HEK293 (cell line): Measurements from ENCODE around the gene MXRA8.

ENCODE experiments used
- CTCF ChIA-PET: fragments of 350-600 bp; formaldehyde crosslinking; extraction: SDS; loops from one replicate; lab custom pipeline; 2021; ENCODE audit warnings: antibody characterized with exemption; lab: Yijun Ruan, JAX
- POLR2A ChIA-PET: fragments of 300-600 bp; formaldehyde crosslinking; extraction: SDS; loops from one replicate; lab custom pipeline; 2020; ENCODE audit warnings: antibody characterized with exemption, inconsistent platforms; lab: Yijun Ruan, JAX
- H3K27ac ChIP-seq: fragments of 200-500 bp; sonication (Bioruptor generic); 2 replicates; pipeline ENCODE4 v1.5.1; 2014; ENCODE audit warnings: low read depth, low read length, control low read depth, inconsistent platforms; ENCODE audit errors: extremely low read depth
- H3K36me3 ChIP-seq, 2 experiments: fragments of 200-500 bp in 1 of 2; sonication (Bioruptor generic) in 1 of 2; 1 replicate in 1 of 2; 2 replicates in 1 of 2; pipeline ENCODE4 v1.5.1; 2014 to 2017; ENCODE audit warnings: inconsistent platforms in 2 of 2, low read length in 2 of 2; ENCODE audit not compliant: control insufficient read depth in 2 of 2, insufficient read depth in 1 of 2
- H3K4me1 ChIP-seq: fragments of 200-500 bp; sonication (Bioruptor generic); 2 replicates; pipeline ENCODE4 v1.5.1; 2014; ENCODE audit warnings: mild to moderate bottlenecking, low read length, inconsistent platforms; ENCODE audit not compliant: control insufficient read depth, insufficient read depth
- H3K4me3 ChIP-seq: 2 replicates; pipeline ENCODE4 v1.5.1; 2011; ENCODE audit warnings: low read depth, mild to moderate bottlenecking, control low read depth, low read length, moderate library complexity
- H3K9me3 ChIP-seq: fragments of 200-500 bp; sonication (Bioruptor generic); 2 replicates; pipeline ENCODE4 v1.5.1; 2014; ENCODE audit warnings: low read depth, low read length, inconsistent platforms; ENCODE audit not compliant: control insufficient read depth, insufficient read depth
- CTCF ChIP-seq: fragments of 450-650 bp; formaldehyde crosslinking; IDR thresholded peaks from 2 replicates; pipeline ENCODE4 v1.5.1; 2016; ENCODE audit warnings: missing biosample characterization, missing genetic modification characterization
- GLIS1 ChIP-seq: fragments of 450-650 bp; formaldehyde crosslinking; IDR thresholded peaks from 2 replicates; pipeline ENCODE4 v1.5.1; 2016; ENCODE audit warnings: missing biosample characterization, missing genetic modification characterization
- GLIS2 ChIP-seq: fragments of 450-650 bp; formaldehyde crosslinking; IDR thresholded peaks from 2 replicates; pipeline ENCODE4 v1.5.1; 2016; ENCODE audit warnings: missing biosample characterization, missing genetic modification characterization
- HIC1 ChIP-seq: fragments of 450-650 bp; formaldehyde crosslinking; IDR thresholded peaks from 2 replicates; pipeline ENCODE4 v1.5.1; 2016; ENCODE audit warnings: missing biosample characterization, missing genetic modification characterization
- HOXA7 ChIP-seq: sonication (generic); formaldehyde crosslinking; IDR thresholded peaks from 2 replicates; pipeline ENCODE4 v1.8.1; 2022; ENCODE audit warnings: missing genetic modification reagents, borderline replicate concordance
- PATZ1 ChIP-seq: fragments of 450-650 bp; formaldehyde crosslinking; IDR thresholded peaks from 2 replicates; pipeline ENCODE4 v1.5.1; 2016; ENCODE audit warnings: missing biosample characterization, missing genetic modification characterization
- SP7 ChIP-seq: fragments of 450-650 bp; formaldehyde crosslinking; IDR thresholded peaks from 2 replicates; pipeline ENCODE4 v1.5.1; 2016; ENCODE audit warnings: missing biosample characterization, missing genetic modification characterization
- ZBTB10 ChIP-seq: fragments of 450-650 bp; formaldehyde crosslinking; IDR thresholded peaks from 2 replicates; pipeline ENCODE4 v1.5.1; 2016; ENCODE audit warnings: missing biosample characterization, missing genetic modification characterization
- ZBTB26 ChIP-seq: fragments of 450-650 bp; formaldehyde crosslinking; optimal IDR thresholded peaks from 2 replicates; pipeline ENCODE3; 2016; ENCODE audit warnings: missing biosample characterization, mild to moderate bottlenecking, missing genetic modification characterization
- ZBTB48 ChIP-seq: fragments of 450-650 bp; formaldehyde crosslinking; IDR thresholded peaks from 2 replicates; pipeline ENCODE4 v1.5.1; 2016; ENCODE audit warnings: missing biosample characterization, missing genetic modification characterization
- ZBTB8A ChIP-seq: fragments of 450-650 bp; formaldehyde crosslinking; IDR thresholded peaks from 2 replicates; pipeline ENCODE4 v1.5.1; 2016; ENCODE audit warnings: missing biosample characterization, missing genetic modification characterization
- ZEB2 ChIP-seq: fragments of 450-650 bp; formaldehyde crosslinking; IDR thresholded peaks from 2 replicates; pipeline ENCODE4 v1.5.1; 2016; ENCODE audit warnings: missing biosample characterization, missing genetic modification characterization
- ZFP69B ChIP-seq: fragments of 450-650 bp; formaldehyde crosslinking; IDR thresholded peaks from 2 replicates; pipeline ENCODE4 v1.5.1; 2016; ENCODE audit warnings: missing biosample characterization, missing genetic modification characterization
- ZIC2 ChIP-seq: fragments of 450-650 bp; formaldehyde crosslinking; IDR thresholded peaks from 2 replicates; pipeline ENCODE4 v1.5.1; 2016; ENCODE audit warnings: missing biosample characterization, missing genetic modification characterization
- ZNF18 ChIP-seq: fragments of 450-650 bp; formaldehyde crosslinking; IDR thresholded peaks from 2 replicates; pipeline ENCODE4 v1.5.1; 2016; ENCODE audit warnings: missing biosample characterization, missing genetic modification characterization
- ZNF223 ChIP-seq: fragments of 450-650 bp; formaldehyde crosslinking; IDR thresholded peaks from 2 replicates; pipeline ENCODE4 v1.5.1; 2016; ENCODE audit warnings: missing biosample characterization, missing genetic modification characterization
- ZNF362 ChIP-seq: fragments of 450-650 bp; formaldehyde crosslinking; IDR thresholded peaks from 2 replicates; pipeline ENCODE4 v1.5.1; 2016; ENCODE audit warnings: missing biosample characterization, missing genetic modification characterization
- ZNF544 ChIP-seq: fragments of 450-650 bp; formaldehyde crosslinking; IDR thresholded peaks from 2 replicates; pipeline ENCODE4 v1.5.0; 2017; ENCODE audit warnings: missing biosample characterization, missing genetic modification characterization
- ZNF624 ChIP-seq: fragments of 450-650 bp; formaldehyde crosslinking; IDR thresholded peaks from 2 replicates; pipeline ENCODE4 v1.5.1; 2017; ENCODE audit warnings: missing biosample characterization, missing genetic modification characterization
- ZNF692 ChIP-seq: fragments of 450-650 bp; formaldehyde crosslinking; IDR thresholded peaks from 2 replicates; pipeline ENCODE4 v1.5.1; 2016; ENCODE audit warnings: missing biosample characterization, missing genetic modification characterization
- ZNF776 ChIP-seq: fragments of 450-650 bp; formaldehyde crosslinking; IDR thresholded peaks from 2 replicates; pipeline ENCODE4 v1.5.0; 2017; ENCODE audit warnings: missing biosample characterization, missing genetic modification characterization, borderline replicate concordance

Gene MXRA8

GRCh38 chr1:1371746-1372711 lies 13.7 kb upstream of the MXRA8 start:
- no peak for TF ChIP-seq ZNF776 (tag by site-specific recombination)
- peak; percentile 32; the same call in 1 of the 2 replicates for TF ChIP-seq SP7 (tag by site-specific recombination)
- peak; percentile 50; the same call in 1 of the 2 replicates for TF ChIP-seq ZBTB10
- peak; percentile 89 for TF ChIP-seq GLIS2
- TF ChIP-seq HOXA7 (CRISPR knock-in tag) = no peak
- TF ChIP-seq ZBTB8A (tag by site-specific recombination) = peak; percentile 40; the same call in 1 of the 2 replicates
- peak; percentile 86 for TF ChIP-seq ZNF692 (tag by site-specific recombination)
- no peak for TF ChIP-seq ZNF624 (tag by site-specific recombination)
- TF ChIP-seq ZBTB26 = peak; percentile 23
- peak; percentile 48; the same call in 1 of the 2 replicates for TF ChIP-seq ZBTB48 (tag by site-specific recombination)
- TF ChIP-seq ZNF18 (tag by site-specific recombination) = no peak
- TF ChIP-seq GLIS1 = peak; percentile 89
- TF ChIP-seq ZNF362 (tag by site-specific recombination) = no peak
- TF ChIP-seq ZEB2 (tag by site-specific recombination) = peak; percentile 35; the same call in 1 of the 2 replicates
- TF ChIP-seq HIC1 = no peak
- TF ChIP-seq PATZ1 (tag by site-specific recombination) = 0 out of 2 replicates have a peak, but pooled peaks have one; percentile 42
- TF ChIP-seq ZNF544 (tag by site-specific recombination) = no peak
- peak; percentile 77 for TF ChIP-seq CTCF (tag by site-specific recombination)
- peak; percentile 79 for TF ChIP-seq ZFP69B (tag by site-specific recombination)
- peak; percentile 57 for TF ChIP-seq ZIC2 (tag by site-specific recombination)
- TF ChIP-seq ZNF223 (tag by site-specific recombination) = no peak
- TF ChIP-seq, all 188 proteins: peak for 13
- CTCF ChIA-PET = interaction anchor here (0.6 to 2.8 kb wide), 18 partner anchors 9 to 249 kb away, joined by 3 to 18 read pairs (median 4); no protein-coding TSS in a partner anchor
- H3K36me3 ChIP-seq = peaks cover 0 to 43% of the 10 kb centered on the region in 2 experiments; a peak in 2 of 3 replicates
- POLR2A ChIA-PET = interaction anchor here (0.7 to 1.5 kb wide), 2 partner anchors 30 to 63 kb away, joined by 3 read pairs; no protein-coding TSS in a partner anchor
- H3K27ac ChIP-seq = no peak overlapping the region
- peaks cover 4% of the 10 kb centered on the region; the same call in 1 of the 2 replicates for H3K4me1 ChIP-seq
- no peaks in the 10 kb centered on the region for H3K9me3 ChIP-seq
- H3K4me3 ChIP-seq = no peak overlapping the region
